HAP-1 (cell line): ENCODE data around the gene VSTM2L.
"Not testable (repeated sequence)": the region's sequence is repeated elsewhere in the genome, so short reads cannot be mapped to it uniquely, and the experiment has no call there.

Experiments used
- DNase-seq, 2 experiments: peaks; one replicate each; pipeline ENCODE4 v3.0.0-alpha.2; 2016 to 2020; ENCODE audit warnings: low spot score in 2 of 2
- H3K27me3 ChIP-seq: fragments of 250-450 bp; sonication (Bioruptor Pico); 2 replicates; pipeline ENCODE4 v1.5.1; 2020; ENCODE audit warnings: low read depth, mild to moderate bottlenecking, moderate library complexity
- H3K36me3 ChIP-seq: fragments of 250-450 bp; sonication (Bioruptor Pico); replicated peaks from 2 replicates; pipeline ENCODE4 v1.5.1; 2020; ENCODE audit warnings: mild to moderate bottlenecking
- H3K4me1 ChIP-seq: fragments of 250-450 bp; sonication (Bioruptor Pico); 2 replicates; pipeline ENCODE4 v1.5.1; 2020; ENCODE audit warnings: mild to moderate bottlenecking
- H3K4me3 ChIP-seq: fragments of 250-450 bp; sonication (Bioruptor Pico); 2 replicates; pipeline ENCODE4 v1.5.1; 2020; ENCODE audit warnings: mild to moderate bottlenecking, moderate library complexity
- H3K9me3 ChIP-seq: fragments of 250-450 bp; sonication (Bioruptor Pico); 2 replicates; pipeline ENCODE4 v1.5.1; 2020; ENCODE audit warnings: mild to moderate bottlenecking, moderate library complexity
- in situ Hi-C: fragments of 300-500 bp; cut with MboI; formaldehyde crosslinking; loops from 3 replicates; pipeline ENCODE4 v1.14.3; 2020; ENCODE audit warnings: low sequenced_read_pairs, inconsistent platforms, mixed read lengths

Gene VSTM2L

GRCh38 chr20:37902504-37903313, at the start of gene VSTM2L:
Gene VSTM2L, plus strand, starts transcription at chr20:37903127. Its CDS starts 224 bp downstream, at chr20:37903351.
- H3K36me3 ChIP-seq, result no peaks in the 10 kb centered on the region
- in situ Hi-C loops, result no loop called here
- peak in 1 of 2 experiments; percentile 62 for DNase-seq
- H3K9me3 ChIP-seq, result peaks cover 3% of the 10 kb centered on the region; the same call in 1 of the 2 replicates
- H3K27me3 ChIP-seq, result peaks cover 16% of the 10 kb centered on the region
- H3K4me3 ChIP-seq, result peak within 1 kb of the TSS; percentile 24
- peaks cover 8% of the 10 kb centered on the region for H3K4me1 ChIP-seq

GRCh38 chr20:37853823-37854375, 49.0 kb upstream of the VSTM2L start:
- Histone ChIP-seq H3K36me3 (no peaks in the 10 kb centered on the region), H3K27me3 (no peaks in the 10 kb centered on the region), H3K4me1 (no peaks in the 10 kb centered on the region), H3K4me3 (no peak overlapping the region), H3K9me3 (no peaks in the 10 kb centered on the region)
- no peak for DNase-seq
- in situ Hi-C loops, result no loop called here

DNA sequence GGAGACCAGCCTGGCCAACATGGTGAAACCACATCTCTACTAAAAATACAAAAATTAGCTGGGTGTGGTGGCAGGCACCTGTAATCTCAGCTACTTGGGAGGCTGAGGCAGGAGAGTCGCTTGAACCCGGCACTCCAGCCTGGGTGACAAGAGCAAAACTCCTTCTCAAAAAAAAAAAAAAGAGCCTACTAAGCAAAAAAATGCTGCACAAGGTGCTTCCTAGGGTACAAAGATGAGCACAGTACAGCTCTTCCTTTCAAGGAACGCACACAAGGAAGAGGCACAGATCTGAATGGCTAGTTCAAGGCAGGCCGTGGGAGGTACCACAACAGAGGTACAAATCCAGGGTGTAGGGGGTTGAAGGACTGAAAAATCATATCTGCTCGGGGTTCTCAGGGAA, 46.9 kb upstream of the VSTM2L start:
- H3K36me3 ChIP-seq, in situ Hi-C loops: not testable (repeated sequence)

GRCh38 chr20:37856932-37857660, 45.8 kb upstream of the VSTM2L start:
- no peaks in the 10 kb centered on the region for H3K27me3 ChIP-seq
- in situ Hi-C loops, result no loop called here
- no peaks in the 10 kb centered on the region for H3K9me3 ChIP-seq
- H3K36me3 ChIP-seq, result peaks cover 13% of the 10 kb centered on the region
- no peak overlapping the region for H3K4me3 ChIP-seq
- H3K4me1 ChIP-seq, result no peaks in the 10 kb centered on the region
- DNase-seq, result no peak

More for the DNA sequence above, 46.9 kb upstream of the VSTM2L start:
- H3K9me3 ChIP-seq, H3K4me3 ChIP-seq, H3K4me1 ChIP-seq, H3K27me3 ChIP-seq, DNase-seq: not testable (repeated sequence)

DNA sequence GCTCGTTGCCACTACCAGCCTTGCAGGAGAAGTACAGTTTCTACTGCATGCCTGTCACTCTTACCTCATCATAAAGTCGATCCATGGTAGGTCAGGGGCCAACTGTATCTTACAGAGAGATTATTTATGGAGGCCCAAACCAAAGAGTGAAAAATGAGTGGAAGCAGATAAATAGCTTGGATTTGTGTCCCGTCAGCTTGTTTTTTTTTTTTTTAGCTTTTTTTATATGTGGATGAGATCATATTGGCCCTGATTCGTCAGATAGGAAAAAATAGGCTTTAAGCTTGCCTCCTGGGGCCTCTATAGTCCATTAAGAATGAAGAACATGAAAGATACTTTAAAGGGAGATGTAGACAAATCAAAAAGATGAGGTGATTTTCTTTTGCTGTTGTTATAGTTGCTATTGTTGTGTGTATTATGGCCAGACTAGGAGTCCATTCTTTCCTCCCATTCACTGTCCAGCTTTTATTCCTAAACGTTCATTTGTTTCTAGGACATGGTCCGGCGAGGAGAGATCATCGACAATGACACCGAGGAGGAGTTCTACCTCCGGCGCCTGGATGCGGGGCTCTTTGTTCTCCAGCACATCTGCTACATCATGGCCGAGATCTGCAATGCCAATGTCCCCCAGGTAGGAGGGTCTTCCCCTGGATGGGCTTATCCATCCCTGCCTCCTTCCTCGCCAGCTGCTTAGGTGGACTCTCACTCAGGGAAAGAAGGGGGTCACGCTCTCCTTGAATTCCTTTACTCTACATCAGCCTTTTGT, 43.3 kb upstream of the VSTM2L start:
- Histone ChIP-seq H3K36me3 (peaks cover 13% of the 10 kb centered on the region), H3K4me1 (no peaks in the 10 kb centered on the region), H3K27me3 (no peaks in the 10 kb centered on the region), H3K9me3 (no peaks in the 10 kb centered on the region), H3K4me3 (no peak overlapping the region)
- no peak for DNase-seq
- in situ Hi-C loops, result no loop called here

DNA sequence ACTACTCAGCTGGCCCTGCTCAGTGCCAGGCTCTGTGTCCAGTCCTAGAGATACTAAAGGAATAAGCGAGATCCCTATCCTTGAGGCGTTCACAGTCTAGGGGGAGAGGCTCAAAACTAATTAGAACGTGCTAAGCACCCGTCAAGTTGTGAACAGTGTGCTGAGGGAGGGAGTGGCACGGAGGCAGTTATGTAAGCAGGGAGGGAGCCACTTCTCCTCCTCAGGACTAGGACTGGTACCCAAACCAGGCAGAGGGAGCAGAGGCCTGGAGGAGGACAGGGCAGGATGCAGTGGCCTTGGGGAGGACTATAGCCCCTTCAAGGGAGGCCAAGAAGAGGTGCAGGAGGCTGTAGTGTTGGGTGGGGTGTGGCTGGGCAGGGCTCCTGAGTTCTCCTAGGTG, 39.6 kb upstream of the VSTM2L start:
- in situ Hi-C loops, result no loop called here
- no peak for DNase-seq
- Histone ChIP-seq H3K36me3 (peaks cover 13% of the 10 kb centered on the region), H3K27me3 (no peaks in the 10 kb centered on the region), H3K4me1 (no peaks in the 10 kb centered on the region), H3K4me3 (no peak overlapping the region), H3K9me3 (no peaks in the 10 kb centered on the region)

- H3K4me1 ChIP-seq, result peaks cover 7% of the 10 kb centered on the region
- DNase-seq, result no peak
- H3K9me3 ChIP-seq, result no peaks in the 10 kb centered on the region
- in situ Hi-C loops, result no loop called here
- peaks cover 13% of the 10 kb centered on the region for H3K36me3 ChIP-seq
- no peak overlapping the region for H3K4me3 ChIP-seq
- H3K27me3 ChIP-seq, result no peaks in the 10 kb centered on the region
Observed at GRCh38 chr20:37864298-37864697, 38.6 kb upstream of the VSTM2L start.

GRCh38 chr20:37866051-37866450, 36.9 kb upstream of the VSTM2L start:
- Histone ChIP-seq H3K9me3 (no peaks in the 10 kb centered on the region), H3K27me3 (no peaks in the 10 kb centered on the region), H3K4me1 (peaks cover 12% of the 10 kb centered on the region), H3K4me3 (no peak overlapping the region), H3K36me3 (peaks cover 9% of the 10 kb centered on the region)
- DNase-seq, result no peak
- in situ Hi-C loops, result no loop called here

GRCh38 chr20:37867289-37868195, 35.4 kb upstream of the VSTM2L start:
- in situ Hi-C loops, result no loop called here
- no peaks in the 10 kb centered on the region for H3K9me3 ChIP-seq
- no peaks in the 10 kb centered on the region for H3K27me3 ChIP-seq
- DNase-seq, result no peak
- no peak overlapping the region for H3K4me3 ChIP-seq
- peaks cover 4% of the 10 kb centered on the region for H3K36me3 ChIP-seq
- peaks cover 12% of the 10 kb centered on the region for H3K4me1 ChIP-seq

DNA sequence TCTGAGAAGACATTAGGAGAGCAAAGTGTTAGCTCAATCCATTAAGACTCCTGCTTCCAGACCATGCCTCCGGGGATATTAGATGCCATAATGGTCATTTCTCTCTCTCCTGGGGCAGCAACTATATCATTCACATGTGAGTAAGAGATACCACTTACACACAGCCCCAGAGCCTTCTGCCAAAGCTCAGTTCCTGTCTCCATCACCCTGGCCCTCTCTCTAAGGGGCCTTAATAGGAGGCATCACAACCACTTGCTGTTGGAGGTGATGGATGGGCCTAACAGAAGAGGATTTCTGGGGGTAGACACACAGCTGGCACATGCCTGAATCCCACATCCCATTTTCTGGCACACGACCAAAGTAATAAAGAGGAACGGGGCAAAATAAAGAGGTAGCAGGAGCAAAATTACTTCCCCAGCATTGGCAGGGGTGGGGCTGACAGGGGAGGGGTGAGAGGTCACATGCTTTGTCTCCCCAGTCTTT, 34.0 kb upstream of the VSTM2L start:
- H3K36me3 ChIP-seq, result peaks cover 4% of the 10 kb centered on the region

GRCh38 chr20:37869334-37869861, 33.5 kb upstream of the VSTM2L start:
- Histone ChIP-seq H3K27me3 (no peaks in the 10 kb centered on the region), H3K4me1 (peaks cover 12% of the 10 kb centered on the region), H3K9me3 (no peaks in the 10 kb centered on the region), H3K4me3 (no peak overlapping the region), H3K36me3 (peaks cover 4% of the 10 kb centered on the region)
- in situ Hi-C loops, result no loop called here
- peak in 1 of 2 experiments; percentile 85 for DNase-seq

More for the DNA sequence above, 34.0 kb upstream of the VSTM2L start:
- in situ Hi-C loops, result no loop called here
- H3K4me3 ChIP-seq, result no peak overlapping the region
- H3K9me3 ChIP-seq, result no peaks in the 10 kb centered on the region
- peaks cover 12% of the 10 kb centered on the region for H3K4me1 ChIP-seq
- no peaks in the 10 kb centered on the region for H3K27me3 ChIP-seq
- DNase-seq, result peak in 1 of 2 experiments; percentile 75

DNA sequence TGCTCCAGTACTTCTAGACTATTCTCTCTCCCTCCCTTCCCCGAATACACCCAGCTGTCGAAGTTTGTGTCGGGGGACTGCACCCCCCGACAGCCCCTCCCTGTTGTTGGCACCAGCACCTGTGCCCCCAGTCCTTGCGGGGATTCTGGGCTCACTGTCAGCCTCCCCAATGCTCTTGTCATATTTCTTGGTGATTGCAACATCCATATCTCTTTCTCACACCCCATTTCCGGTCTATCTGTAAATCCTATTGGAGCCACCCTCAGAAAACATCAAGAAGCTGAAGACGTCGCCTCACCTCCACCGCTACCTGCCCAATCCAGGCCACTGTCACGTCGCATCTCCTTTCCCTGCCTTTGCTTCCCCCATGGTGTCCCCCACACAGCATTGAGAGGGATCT, 32.6 kb upstream of the VSTM2L start:
- no peak overlapping the region for H3K4me3 ChIP-seq
- DNase-seq, result no peak
- in situ Hi-C loops, result no loop called here
- peaks cover 12% of the 10 kb centered on the region for H3K4me1 ChIP-seq
- no peaks in the 10 kb centered on the region for H3K9me3 ChIP-seq
- H3K36me3 ChIP-seq, result peaks cover 4% of the 10 kb centered on the region
- H3K27me3 ChIP-seq, result no peaks in the 10 kb centered on the region
